ENCODE measurements around the gene ST6GALNAC4. TPM values are rescaled to one million over a fixed set of nuclear protein-coding genes. Genes with fewer than 3 reads are reported as not detected.
A peak's percentile ranks its signal among the peaks of the same experiment; 100 is the strongest.

Gene ST6GALNAC4
- total and polyA plus RNA-seq, 10 of the 15 experiments (the other 5 are each of a cell fraction or from before 2014, with no cell fraction given) = 4.2 to 63.2 (median 35.2) TPM

DNA sequence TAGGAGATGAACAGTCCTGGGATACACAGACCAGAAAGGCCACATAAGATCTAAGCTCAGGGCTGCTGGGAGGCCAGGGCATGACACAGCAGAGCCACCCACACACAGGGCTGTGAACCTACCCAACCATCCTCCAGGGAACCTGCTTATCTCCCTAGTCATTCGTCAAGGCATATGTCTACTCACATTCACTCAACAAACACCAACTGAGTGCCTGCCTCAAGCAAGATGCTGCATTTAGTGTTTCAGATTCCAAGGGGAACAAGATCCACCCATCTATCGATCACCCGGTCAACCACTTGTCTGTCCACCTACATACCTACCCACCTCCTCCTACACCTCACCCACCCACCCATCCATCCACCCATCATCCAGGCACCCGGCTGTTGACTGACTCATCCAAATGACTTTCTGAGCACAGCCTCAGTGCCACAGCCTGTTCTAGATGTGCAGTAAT is 19.0 kb upstream of the ST6GALNAC4 start:
- WGBS (ENCODE audit: insufficient coverage, insufficient replicate concordance, low lambda C conversion rate, missing lambda C conversion rate) = 28% methylated on average over 4 of the region's 4 CpGs
- DNase-seq (ENCODE audit: low read depth, low spot score) = no peak
- H3K4me2 ChIP-seq (ENCODE audit: control insufficient read depth, insufficient read depth) = peak overlapping the region; percentile 95
- RAD21 ChIA-PET (ENCODE audit: unreplicated experiment) = interaction anchor here (1.7 kb wide), 1 partner anchor 201 kb away, joined by 4 read pairs; the partner anchor contains the start of gene TOR2A
- POLR2A ChIA-PET = interaction anchor here (0.6 kb wide), 1 partner anchor 33 kb away, joined by 6 read pairs; no protein-coding TSS in a partner anchor
- in situ Hi-C loops (cut with MboI) (no loop called here), intact Hi-C loops (cut with micrococcal nuclease; ENCODE audit: unreplicated experiment) (no loop called here)
- no peaks in the 10 kb centered on the region for H4K20me1 ChIP-seq (ENCODE audit: control insufficient read depth, insufficient read depth)
- no peak overlapping the region for H2AFZ ChIP-seq (ENCODE audit: control insufficient read depth, low read depth, low read length)
- no peak overlapping the region for H3K27ac ChIP-seq (ENCODE audit: control insufficient read depth, insufficient read depth)
- peaks cover 22% of the 10 kb centered on the region for H3K79me2 ChIP-seq (ENCODE audit: control insufficient read depth, insufficient read depth, low read length)
- BruUV-seq (replicated peaks) = no TSS peak
- peak overlapping the region; percentile 95 for H3K4me3 ChIP-seq
- H3K4me1 ChIP-seq (ENCODE audit: control insufficient read depth, insufficient read depth, low read length) = peaks cover 16% of the 10 kb centered on the region
- H3K36me3 ChIP-seq (ENCODE audit: control insufficient read depth in 2 of 2, insufficient read depth in 2 of 2, low read length in 1 of 2) = peaks cover 0 to 2% of the 10 kb centered on the region in 2 experiments; a peak in 2 of 4 replicates
- TF ChIP-seq SMAD1 (IDR thresholded peaks at IDR 0.05; ENCODE audit: low read depth, partially characterized antibody) (no peak), POLR2A (IDR thresholded peaks at IDR 0.05; ENCODE audit: low read depth, low read length) (0 out of 2 replicates have a peak, but pooled peaks have one; percentile 16)
- SMC1A ChIA-PET (ENCODE audit: uncharacterized antibody, unreplicated experiment) = no interaction called here
- no peak for ATAC-seq
- no peaks in the 10 kb centered on the region for H3K27me3 ChIP-seq (replicated peaks in 1 of 2; ENCODE audit: control insufficient read depth in 2 of 2, insufficient read depth in 2 of 2, low read length in 1 of 2)
- FAIRE-seq = no peak
- CTCF ChIA-PET = interaction anchor here (1.6 to 2.1 kb wide), 2 partner anchors 16 to 99 kb away, joined by 5 to 6 read pairs; no protein-coding TSS in a partner anchor
- H3K9ac ChIP-seq (ENCODE audit: control insufficient read depth, insufficient read depth, low read length) = no peak overlapping the region
- no peaks in the 10 kb centered on the region for H3K9me3 ChIP-seq (replicated peaks; ENCODE audit: control insufficient read depth, insufficient read depth, low read length)

DNA sequence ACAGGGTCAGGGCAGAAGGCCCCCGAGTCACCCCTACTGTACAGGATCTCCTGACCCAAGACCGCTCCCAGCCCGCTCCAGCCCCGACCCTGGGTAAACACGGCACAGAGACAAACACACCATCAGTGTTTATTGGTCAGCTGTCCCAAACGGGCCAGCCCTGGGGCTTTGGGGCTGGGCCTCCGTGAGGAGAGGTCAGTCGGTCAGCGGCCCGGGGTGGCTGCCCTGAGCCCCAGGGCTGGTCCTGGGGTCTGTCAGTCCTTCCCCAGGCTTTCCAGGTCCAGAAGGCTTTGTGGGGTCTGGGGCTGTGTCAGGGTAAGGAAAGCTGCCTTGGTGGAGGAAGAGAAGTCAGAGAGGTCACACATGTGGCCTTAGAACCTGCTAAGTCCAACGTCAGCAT is 18.1 kb upstream of the ST6GALNAC4 start:
- WGBS (ENCODE audit: insufficient coverage, insufficient replicate concordance, low lambda C conversion rate, missing lambda C conversion rate) = 70% methylated on average over 11 of the region's 11 CpGs
- H3K4me1 ChIP-seq (ENCODE audit: control insufficient read depth, insufficient read depth, low read length) = peaks cover 18% of the 10 kb centered on the region
- ChIA-PET CTCF (interaction anchor here (1.3 to 2.1 kb wide), 3 partner anchors 9 to 99 kb away, joined by 4 to 6 read pairs (median 5); no protein-coding TSS in a partner anchor), RAD21 (ENCODE audit: unreplicated experiment) (no interaction called here), SMC1A (ENCODE audit: uncharacterized antibody, unreplicated experiment) (no interaction called here), POLR2A (no interaction called here)
- no peaks in the 10 kb centered on the region for H4K20me1 ChIP-seq (ENCODE audit: control insufficient read depth, insufficient read depth)
- no peak overlapping the region for H3K4me3 ChIP-seq
- intact Hi-C loops (cut with micrococcal nuclease; ENCODE audit: unreplicated experiment) (no loop called here), in situ Hi-C loops (cut with MboI) (no loop called here)
- H3K79me2 ChIP-seq (ENCODE audit: control insufficient read depth, insufficient read depth, low read length) = peaks cover 22% of the 10 kb centered on the region
- DNase-seq (ENCODE audit: low read depth, low spot score) (no peak), ATAC-seq (no peak), FAIRE-seq (no peak)
- H3K4me2 ChIP-seq (ENCODE audit: control insufficient read depth, insufficient read depth) = peak overlapping the region; percentile 34; the same call in 1 of the 2 replicates
- H3K27me3 ChIP-seq (replicated peaks in 1 of 2; ENCODE audit: control insufficient read depth in 2 of 2, insufficient read depth in 2 of 2, low read length in 1 of 2) = no peaks in the 10 kb centered on the region
- H3K27ac ChIP-seq (ENCODE audit: control insufficient read depth, insufficient read depth) = no peak overlapping the region
- H3K36me3 ChIP-seq (ENCODE audit: control insufficient read depth in 2 of 2, insufficient read depth in 2 of 2, low read length in 1 of 2) = peaks cover 0 to 2% of the 10 kb centered on the region in 2 experiments; a peak in 2 of 4 replicates
- H3K9ac ChIP-seq (ENCODE audit: control insufficient read depth, insufficient read depth, low read length) = no peak overlapping the region
- H3K9me3 ChIP-seq (replicated peaks; ENCODE audit: control insufficient read depth, insufficient read depth, low read length) = no peaks in the 10 kb centered on the region
- TF ChIP-seq MEF2A (IDR thresholded peaks at IDR 0.05; ENCODE audit: insufficient read depth, low read depth, low read length) (no peak), SPI1 (IDR thresholded peaks at IDR 0.05; ENCODE audit: borderline replicate concordance, insufficient read depth, low read depth, low read length) (peak; percentile 20; the same call in 1 of the 2 replicates)
- BruUV-seq (replicated peaks) = no TSS peak
- no peak overlapping the region for H2AFZ ChIP-seq (ENCODE audit: control insufficient read depth, low read depth, low read length)
